Measurements from ENCODE around the gene GPR15LG.

GRCh38 chr10:84160663-84161362 is 12.8 kb upstream of the GPR15LG start:
- TF ChIP-seq POLR2A (IDR thresholded peaks at IDR 0.05) (no peak), CTCF (IDR thresholded peaks at IDR 0.05) (peak in 3 of 6 experiments; percentile 62 to 63 (median 63))

Measured in Peyer's patch (tissue), 4 donors.